ENCODE results near the gene TUBB3. TPM values are rescaled to one million over a fixed set of nuclear protein-coding genes. Genes with fewer than 3 reads are reported as not detected.
A peak's percentile ranks its signal among the peaks of the same experiment; 100 is the strongest.

TUBB3 gene
- total RNA-seq, 4 donors from 2014 or later = 0.33 to 2.4 (median 0.68) TPM

GRCh38 chr16:89908236-89908635 lies 14.9 kb upstream of the TUBB3 start:
- peaks cover 57 to 60% of the 10 kb centered on the region in 2 donors for H3K36me3 ChIP-seq
- TF ChIP-seq, protein P1, sequence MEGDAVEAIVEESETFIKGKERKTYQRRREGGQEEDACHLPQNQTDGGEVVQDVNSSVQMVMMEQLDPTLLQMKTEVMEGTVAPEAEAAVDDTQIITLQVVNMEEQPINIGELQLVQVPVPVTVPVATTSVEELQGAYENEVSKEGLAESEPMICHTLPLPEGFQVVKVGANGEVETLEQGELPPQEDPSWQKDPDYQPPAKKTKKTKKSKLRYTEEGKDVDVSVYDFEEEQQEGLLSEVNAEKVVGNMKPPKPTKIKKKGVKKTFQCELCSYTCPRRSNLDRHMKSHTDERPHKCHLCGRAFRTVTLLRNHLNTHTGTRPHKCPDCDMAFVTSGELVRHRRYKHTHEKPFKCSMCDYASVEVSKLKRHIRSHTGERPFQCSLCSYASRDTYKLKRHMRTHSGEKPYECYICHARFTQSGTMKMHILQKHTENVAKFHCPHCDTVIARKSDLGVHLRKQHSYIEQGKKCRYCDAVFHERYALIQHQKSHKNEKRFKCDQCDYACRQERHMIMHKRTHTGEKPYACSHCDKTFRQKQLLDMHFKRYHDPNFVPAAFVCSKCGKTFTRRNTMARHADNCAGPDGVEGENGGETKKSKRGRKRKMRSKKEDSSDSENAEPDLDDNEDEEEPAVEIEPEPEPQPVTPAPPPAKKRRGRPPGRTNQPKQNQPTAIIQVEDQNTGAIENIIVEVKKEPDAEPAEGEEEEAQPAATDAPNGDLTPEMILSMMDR (IDR thresholded peaks at IDR 0.05) = no peak
- WGBS, 2 donors = 89 to 94% methylated on average over 4 of the region's 4 CpGs
- H3K9me3 ChIP-seq = no peaks in the 10 kb centered on the region
- no peak for DNase-seq
- no peaks in the 10 kb centered on the region for H3K4me1 ChIP-seq
- no peaks in the 10 kb centered on the region for H3K27me3 ChIP-seq
- intact Hi-C loops (cut with DNase I) = no loop called here
- no peak overlapping the region for H3K4me3 ChIP-seq (replicated peaks in 1 of 3)
- no peak overlapping the region for H3K27ac ChIP-seq

- 71 to 76% methylated on average over 37 to 47 of the region's 47 CpGs for WGBS, 2 donors
- Histone ChIP-seq H3K4me3 (replicated peaks in 1 of 3) (no peak overlapping the region), H3K27me3 (no peaks in the 10 kb centered on the region), H3K36me3 (peaks cover 42 to 47% of the 10 kb centered on the region in 2 donors), H3K4me1 (no peaks in the 10 kb centered on the region), H3K27ac (no peak overlapping the region), H3K9me3 (no peaks in the 10 kb centered on the region)
- peak; percentile 65 for DNase-seq
- intact Hi-C loops (cut with DNase I) = no loop called here
- TF ChIP-seq, protein P1 (IDR thresholded peaks at IDR 0.05) = peak; percentile 50 to 83 (median 62)
- no peak for TF ChIP-seq POLR2A (IDR thresholded peaks at IDR 0.05)
Measured at GRCh38 chr16:89909777-89910716, 13.1 kb upstream of the TUBB3 start.

DNA sequence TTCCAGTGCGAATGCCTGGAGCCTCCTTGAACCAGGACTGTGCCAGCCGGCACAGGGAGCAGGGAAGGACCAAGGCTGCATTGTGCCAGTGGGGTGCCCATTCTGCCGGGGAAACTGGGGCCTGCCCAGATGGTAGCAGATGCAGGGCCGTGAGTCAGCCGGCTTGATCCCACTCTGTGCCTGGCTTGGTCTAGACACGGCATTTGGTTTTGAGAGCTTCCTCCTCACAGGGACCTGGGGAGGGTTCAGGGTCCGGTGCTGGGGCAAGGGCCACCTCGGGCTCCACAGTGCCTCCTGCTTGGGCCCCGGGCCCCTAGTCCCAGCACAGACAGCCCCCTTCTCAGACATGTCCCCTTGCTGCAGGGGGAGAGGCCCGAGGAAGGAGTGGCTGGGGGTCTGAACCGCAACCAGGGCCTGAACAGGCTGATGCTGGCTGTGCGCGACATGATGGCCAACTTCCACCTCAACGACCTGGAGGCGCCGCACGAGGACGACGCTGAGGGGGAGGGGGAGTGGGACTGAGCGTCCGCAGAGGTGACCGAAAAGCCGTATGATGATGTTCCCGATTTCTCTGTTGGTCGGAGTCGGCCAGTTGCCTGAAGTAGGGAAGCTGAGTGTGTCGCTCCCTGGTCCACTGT lies 12.3 kb upstream of the TUBB3 start:
- no peak for DNase-seq
- Histone ChIP-seq H3K9me3 (no peaks in the 10 kb centered on the region), H3K36me3 (peaks cover 34 to 39% of the 10 kb centered on the region in 2 donors), H3K4me1 (no peaks in the 10 kb centered on the region), H3K4me3 (replicated peaks in 1 of 3) (no peak overlapping the region), H3K27me3 (no peaks in the 10 kb centered on the region), H3K27ac (no peak overlapping the region)
- TF ChIP-seq POLR2A (IDR thresholded peaks at IDR 0.05) = no peak
- TF ChIP-seq, protein P1 (IDR thresholded peaks at IDR 0.05) = no peak
- intact Hi-C loops (cut with DNase I) = no loop called here
- 95% methylated on average over 20 to 26 of the region's 27 CpGs for WGBS, 2 donors

GRCh38 chr16:89911375-89911774 lies 11.8 kb upstream of the TUBB3 start:
- WGBS, 2 donors = 94 to 95% methylated on average over 10 to 14 of the region's 14 CpGs
- no peak for DNase-seq

More at GRCh38 chr16:89911375-89911774, 11.8 kb upstream of the TUBB3 start:
- Histone ChIP-seq H3K36me3 (peaks cover 28 to 33% of the 10 kb centered on the region in 2 donors), H3K4me3 (replicated peaks in 1 of 3) (no peak overlapping the region), H3K4me1 (no peaks in the 10 kb centered on the region), H3K27me3 (no peaks in the 10 kb centered on the region), H3K9me3 (no peaks in the 10 kb centered on the region), H3K27ac (no peak overlapping the region)
- no peak for TF ChIP-seq POLR2A (IDR thresholded peaks at IDR 0.05)
- TF ChIP-seq, protein P1 (IDR thresholded peaks at IDR 0.05) = no peak
- intact Hi-C loops (cut with DNase I) = no loop called here

Measured in thyroid gland (tissue), 4 donors.